ENCODE data around the gene HRK.

DNA sequence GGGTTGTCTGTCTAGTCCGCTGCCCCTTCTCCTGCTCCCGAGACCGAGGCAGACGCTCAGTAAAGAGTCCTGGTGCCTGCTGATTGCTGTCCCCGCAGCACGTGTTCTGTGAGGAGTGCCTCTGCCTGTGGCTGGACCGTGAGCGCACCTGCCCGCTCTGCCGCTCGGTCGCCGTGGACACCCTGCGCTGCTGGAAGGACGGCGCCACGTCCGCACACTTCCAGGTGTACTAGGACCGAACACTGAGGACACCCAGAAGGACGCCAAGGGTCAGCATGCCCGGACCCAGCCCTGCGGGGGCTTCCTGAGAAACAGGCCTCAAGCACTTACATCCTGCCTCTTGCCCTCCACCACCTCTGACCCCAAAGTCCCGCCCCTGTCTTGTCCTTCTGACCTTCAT lies 32.0 kb downstream of the HRK start:
- no peak for TF ChIP-seq CTCF (IDR thresholded peaks at IDR 0.05; ENCODE audit: low read depth, low read length)
- TF ChIP-seq EZH2phosphoT487 (IDR thresholded peaks at IDR 0.05; ENCODE audit: low read depth) = no peak
